ENCODE measurements around the gene FRMD3.

The FRMD3 gene

DNA sequence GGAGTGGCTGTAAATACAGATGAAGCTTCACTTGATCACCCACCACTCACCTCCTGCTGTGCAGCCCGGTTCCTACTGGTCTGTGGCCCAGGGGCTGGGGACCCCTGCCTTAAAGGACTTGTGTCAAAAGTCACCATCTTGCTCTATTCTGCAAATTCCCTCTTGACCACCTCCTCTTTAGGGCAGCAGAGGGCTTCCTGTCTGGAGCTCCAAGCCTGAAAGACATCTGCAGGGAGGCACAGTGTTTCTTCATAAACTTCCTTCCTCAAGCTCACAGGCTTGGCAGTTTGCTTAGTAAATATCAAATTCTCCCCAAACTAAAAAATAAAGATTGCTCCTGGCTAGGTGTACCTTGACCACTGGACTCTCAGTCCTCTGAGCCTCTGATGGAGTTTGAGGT lies 104.4 kb downstream of the FRMD3 start:
- Mint-ChIP-seq H3K9me3 (no peaks in the 10 kb centered on the region), H3K27ac (no peak overlapping the region), H3K4me3 (no peak overlapping the region), H3K4me1 (peaks cover 21% of the 10 kb centered on the region), H3K27me3 (ENCODE audit: low read depth) (peaks cover 9% of the 10 kb centered on the region), H3K36me3 (ENCODE audit: low read depth) (no peaks in the 10 kb centered on the region)
- TF ChIP-seq, protein P1, sequence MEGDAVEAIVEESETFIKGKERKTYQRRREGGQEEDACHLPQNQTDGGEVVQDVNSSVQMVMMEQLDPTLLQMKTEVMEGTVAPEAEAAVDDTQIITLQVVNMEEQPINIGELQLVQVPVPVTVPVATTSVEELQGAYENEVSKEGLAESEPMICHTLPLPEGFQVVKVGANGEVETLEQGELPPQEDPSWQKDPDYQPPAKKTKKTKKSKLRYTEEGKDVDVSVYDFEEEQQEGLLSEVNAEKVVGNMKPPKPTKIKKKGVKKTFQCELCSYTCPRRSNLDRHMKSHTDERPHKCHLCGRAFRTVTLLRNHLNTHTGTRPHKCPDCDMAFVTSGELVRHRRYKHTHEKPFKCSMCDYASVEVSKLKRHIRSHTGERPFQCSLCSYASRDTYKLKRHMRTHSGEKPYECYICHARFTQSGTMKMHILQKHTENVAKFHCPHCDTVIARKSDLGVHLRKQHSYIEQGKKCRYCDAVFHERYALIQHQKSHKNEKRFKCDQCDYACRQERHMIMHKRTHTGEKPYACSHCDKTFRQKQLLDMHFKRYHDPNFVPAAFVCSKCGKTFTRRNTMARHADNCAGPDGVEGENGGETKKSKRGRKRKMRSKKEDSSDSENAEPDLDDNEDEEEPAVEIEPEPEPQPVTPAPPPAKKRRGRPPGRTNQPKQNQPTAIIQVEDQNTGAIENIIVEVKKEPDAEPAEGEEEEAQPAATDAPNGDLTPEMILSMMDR (IDR thresholded peaks at IDR 0.05; ENCODE audit: unreplicated experiment in 3 of 3): no peak

DNA sequence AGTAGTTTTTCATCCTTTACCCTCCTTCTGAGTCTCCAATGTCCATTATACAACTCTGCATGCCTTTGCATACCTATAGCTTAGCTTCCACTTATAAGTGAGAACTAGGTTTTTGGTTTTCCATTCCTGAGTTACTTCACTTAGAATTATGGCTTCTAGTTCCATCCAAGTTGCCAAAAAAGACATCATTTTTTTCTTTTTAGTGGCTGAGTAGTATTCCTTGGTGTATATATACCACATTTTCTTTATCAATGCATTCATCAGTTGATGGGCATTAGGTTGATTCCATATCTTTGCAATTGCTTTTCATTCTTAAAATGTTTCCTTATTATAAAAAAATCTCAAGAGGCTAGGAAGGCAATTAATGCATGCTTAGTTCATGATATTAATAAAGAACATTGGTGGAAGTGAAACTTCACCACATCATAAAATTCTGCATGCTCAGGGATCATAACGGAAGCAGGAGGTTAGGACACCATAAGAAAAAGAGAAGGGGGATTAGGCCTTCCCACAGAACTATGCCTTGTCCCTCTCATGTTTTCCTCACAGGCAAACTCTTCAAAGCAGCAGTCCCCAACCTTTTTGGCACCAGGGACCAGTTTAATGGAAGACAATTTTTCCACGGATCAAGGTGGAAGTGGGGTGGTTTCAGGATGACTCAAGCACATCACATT lies 105.2 kb downstream of the FRMD3 start:
- Mint-ChIP-seq H3K9me3 (no peaks in the 10 kb centered on the region), H3K4me3 (no peak overlapping the region), H3K36me3 (ENCODE audit: low read depth) (no peaks in the 10 kb centered on the region), H3K27ac (no peak overlapping the region), H3K27me3 (ENCODE audit: low read depth) (peaks cover 9% of the 10 kb centered on the region), H3K4me1 (peaks cover 21% of the 10 kb centered on the region)
- TF ChIP-seq, protein P1 (IDR thresholded peaks at IDR 0.05; ENCODE audit: unreplicated experiment in 3 of 3): no peak

DNA sequence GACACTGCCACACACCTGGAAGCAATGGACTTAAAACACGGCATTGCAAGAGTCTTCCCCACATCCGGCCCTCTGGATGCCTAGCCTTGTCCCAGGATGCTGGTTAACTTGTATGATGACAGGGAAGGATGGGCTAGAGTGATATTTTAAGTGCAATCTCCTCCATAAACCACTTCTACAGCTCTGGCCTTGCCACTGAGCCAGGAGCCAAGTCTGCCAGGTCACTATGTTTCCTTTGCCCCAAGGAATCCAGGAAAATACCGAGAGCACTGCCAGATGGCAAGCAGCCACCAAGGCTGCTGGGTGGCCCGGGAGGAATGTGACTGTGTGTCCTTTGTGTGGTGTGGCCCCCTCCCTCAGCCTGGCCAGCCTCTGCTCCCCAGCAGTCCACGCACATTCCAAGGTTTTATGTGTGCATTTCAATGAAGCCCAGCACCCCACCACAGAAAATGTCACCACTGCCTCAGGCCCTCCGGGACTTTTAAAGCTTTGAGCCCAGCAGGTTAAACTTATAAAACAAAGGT lies 106.0 kb downstream of the FRMD3 start:
- TF ChIP-seq, protein P1 (IDR thresholded peaks at IDR 0.05; ENCODE audit: unreplicated experiment in 3 of 3): no peak
- H3K27ac Mint-ChIP-seq: peak overlapping the region; percentile 11 to 65 (median 33)
- no peaks in the 10 kb centered on the region for H3K9me3 Mint-ChIP-seq
- H3K4me1 Mint-ChIP-seq: peaks cover 16% of the 10 kb centered on the region
- H3K27me3 Mint-ChIP-seq (ENCODE audit: low read depth): peaks cover 6% of the 10 kb centered on the region
- no peak overlapping the region for H3K4me3 Mint-ChIP-seq
- H3K36me3 Mint-ChIP-seq (ENCODE audit: low read depth): no peaks in the 10 kb centered on the region

DNA sequence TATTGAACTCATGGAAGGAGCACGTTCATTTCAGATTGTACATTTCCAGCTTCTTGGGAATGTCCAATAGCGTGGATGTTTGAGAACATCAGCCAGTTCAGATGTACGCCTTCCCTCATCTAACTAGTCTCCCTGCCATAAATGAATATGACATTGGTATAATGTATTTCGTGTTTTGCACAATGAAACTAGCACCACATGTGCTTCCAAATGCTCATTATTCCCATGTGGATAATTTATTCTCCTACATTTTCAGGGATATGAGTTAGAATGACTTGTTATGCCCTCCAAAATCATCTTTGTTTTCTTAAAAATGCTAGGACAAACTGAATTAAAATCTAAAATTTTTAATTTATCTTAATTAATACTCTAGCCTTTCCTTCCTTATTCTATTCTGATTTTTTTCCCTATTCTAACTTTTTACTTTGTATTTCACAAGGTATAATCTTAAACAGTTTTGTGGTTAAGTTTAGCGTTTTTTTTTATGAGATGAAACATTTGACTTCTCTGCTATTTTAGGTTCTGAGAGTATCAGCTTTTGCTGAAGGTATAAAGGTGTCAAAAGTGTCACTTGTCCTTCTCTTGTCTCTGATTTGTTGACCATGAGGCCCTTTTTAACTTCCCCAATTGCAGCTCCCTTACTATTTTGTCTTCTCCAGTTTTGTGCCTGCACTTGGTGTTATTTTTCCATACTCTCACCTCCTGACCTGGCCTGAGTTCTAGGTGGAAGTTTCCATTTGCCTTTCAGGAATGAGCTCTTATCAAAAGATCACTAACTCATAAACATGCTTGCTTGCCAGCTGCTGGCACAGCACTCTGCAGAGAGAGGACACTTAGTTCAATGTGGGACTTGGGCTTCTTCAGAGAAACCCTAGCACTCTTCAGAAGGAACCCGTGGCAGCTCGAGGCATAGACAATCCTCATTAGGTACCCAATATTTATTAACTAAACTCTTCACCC lies 106.8 kb downstream of the FRMD3 start:
- TF ChIP-seq, protein P1 (IDR thresholded peaks at IDR 0.05; ENCODE audit: unreplicated experiment in 3 of 3): no peak
- H3K9me3 Mint-ChIP-seq: no peaks in the 10 kb centered on the region
- H3K36me3 Mint-ChIP-seq (ENCODE audit: low read depth): no peaks in the 10 kb centered on the region
- H3K4me1 Mint-ChIP-seq: peaks cover 16% of the 10 kb centered on the region
- peak overlapping the region; percentile 11 to 65 (median 49) for H3K27ac Mint-ChIP-seq
- peaks cover 6% of the 10 kb centered on the region for H3K27me3 Mint-ChIP-seq (ENCODE audit: low read depth)
- no peak overlapping the region for H3K4me3 Mint-ChIP-seq

DNA sequence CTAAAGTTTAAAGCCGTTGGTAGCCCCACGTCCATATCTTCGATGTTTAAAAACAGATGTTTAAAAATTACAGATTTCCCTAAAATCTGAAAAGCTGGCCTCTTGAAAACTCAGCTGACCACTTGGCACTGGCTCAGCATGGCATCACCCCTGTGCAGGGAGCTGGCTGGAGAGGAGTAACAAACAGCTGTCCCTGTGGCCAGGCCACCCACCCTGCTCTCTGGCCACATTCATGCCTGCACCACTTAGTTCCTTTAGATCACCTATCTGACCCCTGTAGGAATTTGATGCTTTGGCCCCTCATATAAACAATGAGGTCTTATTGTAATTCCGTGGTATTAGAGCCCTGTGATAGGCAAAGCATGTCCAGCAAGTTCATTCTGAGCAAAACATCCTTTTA lies 107.5 kb downstream of the FRMD3 start:
- TF ChIP-seq, protein P1 (IDR thresholded peaks at IDR 0.05; ENCODE audit: unreplicated experiment in 3 of 3): no peak
- H3K4me1 Mint-ChIP-seq: peaks cover 11% of the 10 kb centered on the region
- H3K4me3 Mint-ChIP-seq: no peak overlapping the region
- peak overlapping the region in 2 of 3 experiments; percentile 49 to 59 for H3K27ac Mint-ChIP-seq
- H3K36me3 Mint-ChIP-seq (ENCODE audit: low read depth): no peaks in the 10 kb centered on the region
- peaks cover under 1% of the 10 kb centered on the region for H3K27me3 Mint-ChIP-seq (ENCODE audit: low read depth)
- H3K9me3 Mint-ChIP-seq: no peaks in the 10 kb centered on the region
